Stimulated activated naive CD4-positive, alpha-beta T cell (primary cell): Measurements from ENCODE around the gene RAB20.
"Not testable (repeated sequence)": the region's sequence is repeated elsewhere in the genome, so short reads cannot be mapped to it uniquely, and the experiment has no call there.

ENCODE experiments used
- DNase-seq, 6 experiments: peaks; one replicate each; lab custom pipeline; 2025; lab: John Stamatoyannopoulos, UW

The RAB20 gene

DNA sequence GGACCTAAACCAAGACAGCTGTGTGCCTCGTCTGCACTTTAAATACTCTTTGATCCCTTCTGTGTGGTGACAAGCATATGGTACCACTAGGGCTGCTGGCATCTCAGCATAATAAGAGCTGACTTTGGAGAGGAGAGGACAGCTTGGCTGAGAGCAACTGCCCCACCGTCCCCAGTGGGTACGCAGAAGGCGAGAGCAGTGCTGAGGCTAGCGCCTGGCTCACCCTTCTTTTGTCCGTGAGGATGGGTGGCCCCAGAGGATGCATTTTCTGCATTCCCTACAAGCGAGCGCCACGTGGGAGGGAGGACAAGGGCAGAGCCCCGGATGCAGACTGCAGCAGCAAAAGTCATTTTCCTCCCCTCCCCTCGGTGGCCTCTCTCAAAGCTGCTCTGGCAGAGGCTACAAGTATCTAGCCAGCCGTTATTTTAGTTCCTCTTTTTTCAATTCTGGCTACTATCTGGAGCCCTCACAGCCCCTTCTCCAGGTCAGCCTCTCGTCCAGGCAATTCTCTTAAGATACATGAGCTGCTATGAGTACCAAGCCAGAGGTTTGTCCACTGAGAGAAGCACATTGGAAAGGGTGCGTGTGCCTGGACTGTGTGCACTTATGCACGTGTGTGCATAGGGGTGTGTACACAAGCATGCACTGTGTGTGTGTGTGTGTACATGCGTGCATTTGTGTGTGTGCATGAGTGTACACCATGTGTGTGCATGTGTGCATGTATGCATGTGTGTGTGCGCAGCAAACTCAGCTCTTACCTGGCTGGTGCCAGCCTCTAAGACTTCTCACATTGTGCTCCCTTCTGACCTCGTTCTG lies 51.3 kb downstream of the RAB20 start:
- DNase-seq: no peak

DNA sequence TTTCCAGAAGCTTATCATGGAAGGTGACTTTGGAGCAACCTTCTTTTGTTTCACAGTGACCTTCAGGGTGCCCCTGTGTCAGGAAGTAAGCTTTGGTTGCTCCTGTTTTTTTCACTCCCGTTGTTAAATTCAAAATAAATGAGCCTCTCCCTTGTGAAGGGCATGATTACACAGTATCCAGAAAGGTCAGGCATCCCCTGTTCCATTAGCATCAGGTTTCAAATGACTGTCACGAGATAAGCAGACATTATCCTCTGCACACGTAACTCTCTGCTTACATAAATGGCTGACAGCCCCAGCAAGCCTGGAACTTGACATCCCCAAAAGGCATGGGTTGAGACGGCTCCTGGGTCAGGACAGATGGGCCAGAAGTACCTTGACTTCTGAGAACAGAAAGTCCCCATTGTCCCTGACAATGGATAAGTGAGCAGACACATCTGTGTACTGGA lies 52.0 kb downstream of the RAB20 start:
- DNase-seq: no peak

DNA sequence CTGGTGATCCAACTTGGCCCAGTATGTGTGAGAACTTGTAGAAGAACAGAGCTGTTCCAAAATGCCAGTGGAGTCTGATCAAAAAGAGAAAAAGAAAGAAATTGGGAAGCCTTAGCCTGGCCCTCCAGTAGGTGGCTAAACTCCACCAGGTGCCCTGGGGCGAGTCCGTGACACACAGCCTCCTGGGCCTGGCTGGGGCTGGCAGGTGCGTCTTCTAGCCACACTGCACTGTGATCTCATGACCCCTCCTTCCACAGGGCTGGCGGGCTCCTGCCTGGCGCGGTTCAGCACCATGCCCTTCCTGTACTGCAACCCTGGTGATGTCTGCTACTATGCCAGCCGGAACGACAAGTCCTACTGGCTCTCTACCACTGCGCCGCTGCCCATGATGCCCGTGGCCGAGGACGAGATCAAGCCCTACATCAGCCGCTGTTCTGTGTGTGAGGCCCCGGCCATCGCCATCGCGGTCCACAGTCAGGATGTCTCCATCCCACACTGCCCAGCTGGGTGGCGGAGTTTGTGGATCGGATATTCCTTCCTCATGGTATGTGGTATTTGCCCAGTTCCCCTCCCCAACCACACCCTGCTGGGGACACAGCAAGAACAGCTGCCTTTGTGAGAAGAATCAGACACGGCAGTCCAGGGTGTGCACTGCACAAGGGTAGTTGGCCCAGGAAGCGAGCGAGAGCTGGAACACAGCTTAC lies 53.7 kb downstream of the RAB20 start:
- no peak for DNase-seq

DNA sequence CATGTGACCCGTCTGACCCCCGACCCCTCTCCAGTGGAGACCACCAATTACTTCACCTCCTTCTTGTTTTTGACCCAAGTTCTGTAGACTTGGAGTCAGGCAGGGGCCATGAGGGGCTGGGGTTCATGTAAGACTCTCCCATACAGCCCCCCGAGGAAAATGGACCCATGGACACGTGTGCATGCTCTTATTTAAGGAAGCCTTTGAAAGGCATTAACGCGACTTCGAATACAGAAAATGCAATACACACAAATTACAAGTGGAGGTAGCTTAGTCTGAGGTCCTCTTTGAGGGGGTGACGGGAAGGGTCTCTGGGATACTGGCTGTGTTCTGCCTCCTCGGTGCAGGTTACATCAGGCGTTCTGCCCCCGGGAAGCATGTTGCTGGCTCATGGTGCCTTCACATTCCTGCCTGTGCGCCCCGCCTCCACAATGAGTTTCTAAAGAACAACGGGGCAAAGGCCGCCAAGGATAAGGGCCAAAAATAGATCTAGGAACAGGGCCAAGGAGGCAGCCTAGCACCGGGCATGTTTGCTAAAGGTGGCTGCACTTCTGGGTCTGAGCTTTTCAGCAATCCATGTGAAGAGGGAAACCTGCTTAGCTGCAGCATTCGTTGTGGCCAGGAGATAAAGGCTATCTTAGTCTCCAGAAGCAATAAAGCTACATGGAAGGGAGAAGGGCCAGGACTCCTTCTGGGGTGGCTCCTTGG lies 54.5 kb downstream of the RAB20 start:
- no peak for DNase-seq

DNA sequence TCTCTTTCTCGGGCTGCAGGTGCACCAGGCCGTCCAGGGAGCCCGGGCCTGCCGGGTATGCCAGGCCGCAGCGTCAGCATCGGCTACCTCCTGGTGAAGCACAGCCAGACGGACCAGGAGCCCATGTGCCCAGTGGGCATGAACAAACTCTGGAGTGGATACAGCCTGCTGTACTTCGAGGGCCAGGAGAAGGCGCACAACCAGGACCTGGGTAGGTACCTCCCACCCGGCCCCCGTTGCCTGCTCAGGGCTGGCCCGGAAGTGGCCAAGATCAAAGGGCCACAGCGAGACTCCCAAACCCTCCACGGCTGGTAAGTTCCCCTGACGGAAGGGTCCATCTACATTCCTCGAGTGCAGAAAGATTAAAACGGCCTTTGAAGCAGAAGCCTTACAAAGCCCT lies 55.1 kb downstream of the RAB20 start:
- no peak for DNase-seq

DNA sequence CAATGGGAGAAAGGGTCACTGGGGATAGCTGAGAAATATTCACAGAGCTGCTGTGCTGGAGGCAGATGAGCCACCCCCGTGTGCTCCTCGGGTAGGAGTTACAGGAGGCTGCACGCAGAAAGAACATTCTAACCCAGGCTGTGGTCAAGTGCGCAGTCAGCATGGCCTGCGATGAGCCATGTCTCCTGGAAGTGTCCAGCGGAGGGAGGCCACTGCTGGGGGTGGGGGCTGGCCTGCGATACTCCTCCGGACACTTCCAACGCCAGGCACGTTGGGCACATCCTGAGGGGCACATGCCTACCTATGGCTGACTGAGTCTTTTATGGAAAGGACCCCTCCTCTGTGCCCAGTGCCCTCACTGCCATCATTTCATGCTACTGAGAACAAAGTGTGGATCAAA lies 55.9 kb downstream of the RAB20 start:
- no peak for DNase-seq

DNA sequence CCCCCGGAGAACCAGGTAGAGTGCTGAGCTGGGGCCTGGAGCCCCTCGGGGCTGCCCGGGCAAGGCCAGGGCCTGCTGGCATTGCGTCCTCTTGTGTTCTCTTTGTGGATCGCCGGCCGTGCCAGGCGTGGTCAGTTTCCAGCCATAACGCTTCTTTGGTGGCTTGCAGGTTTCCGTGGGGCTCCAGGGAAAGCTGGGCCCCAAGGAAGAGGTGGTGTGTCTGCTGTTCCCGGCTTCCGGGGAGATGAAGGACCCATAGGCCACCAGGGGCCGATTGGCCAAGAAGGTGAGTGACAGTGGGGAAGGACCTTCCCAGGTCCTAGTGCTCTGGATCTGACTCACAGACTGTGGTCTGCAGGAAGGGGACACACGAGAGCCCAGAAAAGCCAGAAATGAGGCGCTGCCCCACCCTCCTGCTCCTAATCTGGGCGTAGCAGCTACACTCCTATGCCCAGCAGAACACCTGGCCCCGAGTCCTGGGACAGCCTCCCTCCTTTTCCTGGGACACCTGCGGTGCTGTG lies 57.5 kb downstream of the RAB20 start:
- no peak for DNase-seq

DNA sequence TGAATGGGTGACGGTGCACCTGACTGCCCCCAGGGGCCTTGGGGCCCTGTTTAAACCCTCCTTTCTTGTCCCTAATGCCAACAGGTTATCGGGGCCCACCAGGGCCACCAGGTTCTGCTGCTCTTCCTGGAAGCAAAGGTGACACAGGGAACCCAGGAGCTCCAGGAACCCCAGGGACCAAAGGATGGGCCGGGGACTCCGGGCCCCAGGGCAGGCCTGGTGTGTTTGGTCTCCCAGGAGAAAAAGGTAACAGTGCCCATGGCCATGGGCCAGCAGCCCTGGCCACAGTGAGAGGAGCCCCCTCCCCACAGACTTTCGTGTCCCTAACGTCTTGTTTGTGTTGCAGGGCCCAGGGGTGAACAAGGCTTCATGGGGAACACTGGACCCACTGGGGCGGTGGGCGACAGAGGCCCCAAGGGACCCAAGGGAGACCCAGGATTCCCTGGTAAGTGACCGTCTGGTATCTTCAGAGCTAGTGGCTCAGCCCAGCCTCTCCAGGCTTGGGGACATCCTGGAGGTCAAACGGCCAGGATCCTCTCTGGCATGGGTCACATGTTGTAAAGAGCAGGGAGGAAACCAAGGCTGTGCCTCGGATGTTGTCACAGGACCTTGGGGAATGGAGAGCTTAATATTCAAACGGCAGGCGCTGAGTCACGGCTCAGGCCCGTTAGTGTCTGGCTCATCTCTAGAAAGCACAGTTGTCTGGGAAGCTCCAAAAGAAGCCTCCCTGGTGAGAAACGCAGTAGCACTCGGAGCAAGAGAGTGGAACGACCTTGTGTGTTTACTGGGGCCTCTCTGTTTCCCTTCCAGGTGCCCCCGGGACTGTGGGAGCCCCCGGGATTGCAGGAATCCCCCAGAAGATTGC lies 58.3 kb downstream of the RAB20 start:
- no peak for DNase-seq

DNA sequence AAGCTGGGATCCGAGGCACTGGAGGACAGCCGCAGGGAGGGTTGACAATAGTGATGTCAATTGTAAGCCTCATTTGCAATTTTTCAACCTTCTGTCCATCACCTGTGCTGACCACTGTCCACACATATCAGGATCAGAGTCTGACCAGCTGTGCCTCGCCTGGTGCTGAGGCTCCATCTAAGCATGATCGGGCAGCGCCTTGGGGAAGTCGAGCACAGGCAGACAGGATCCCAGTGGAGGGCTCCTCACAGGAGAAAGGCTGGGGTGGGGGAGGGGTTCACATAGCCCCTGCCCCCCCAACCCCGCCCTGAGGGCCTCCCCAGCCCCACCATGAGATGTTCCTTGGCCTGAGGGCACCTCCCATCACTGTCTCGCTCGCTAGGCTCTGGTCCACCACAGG lies 60.3 kb downstream of the RAB20 start:
- no peak for DNase-seq

DNA sequence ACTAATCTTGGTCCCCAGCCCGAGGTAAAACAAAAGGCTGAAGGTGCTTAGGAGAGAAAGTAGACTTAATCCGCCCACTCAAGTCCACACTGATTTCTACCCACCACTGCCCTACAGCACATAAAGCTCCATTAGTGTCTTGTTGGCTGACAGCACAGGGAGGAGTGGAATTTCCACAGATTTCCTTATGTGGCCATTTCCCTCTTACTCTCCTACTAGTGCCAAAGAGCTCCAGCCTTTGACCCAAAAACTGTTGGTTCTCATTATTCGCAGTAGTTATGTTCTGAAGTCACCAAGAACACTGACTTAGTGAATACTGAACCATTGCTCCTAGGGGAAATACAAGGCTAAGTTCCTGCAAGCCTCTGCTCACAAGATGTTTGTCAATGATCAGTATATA lies 61.2 kb downstream of the RAB20 start:
- no peak for DNase-seq

DNA sequence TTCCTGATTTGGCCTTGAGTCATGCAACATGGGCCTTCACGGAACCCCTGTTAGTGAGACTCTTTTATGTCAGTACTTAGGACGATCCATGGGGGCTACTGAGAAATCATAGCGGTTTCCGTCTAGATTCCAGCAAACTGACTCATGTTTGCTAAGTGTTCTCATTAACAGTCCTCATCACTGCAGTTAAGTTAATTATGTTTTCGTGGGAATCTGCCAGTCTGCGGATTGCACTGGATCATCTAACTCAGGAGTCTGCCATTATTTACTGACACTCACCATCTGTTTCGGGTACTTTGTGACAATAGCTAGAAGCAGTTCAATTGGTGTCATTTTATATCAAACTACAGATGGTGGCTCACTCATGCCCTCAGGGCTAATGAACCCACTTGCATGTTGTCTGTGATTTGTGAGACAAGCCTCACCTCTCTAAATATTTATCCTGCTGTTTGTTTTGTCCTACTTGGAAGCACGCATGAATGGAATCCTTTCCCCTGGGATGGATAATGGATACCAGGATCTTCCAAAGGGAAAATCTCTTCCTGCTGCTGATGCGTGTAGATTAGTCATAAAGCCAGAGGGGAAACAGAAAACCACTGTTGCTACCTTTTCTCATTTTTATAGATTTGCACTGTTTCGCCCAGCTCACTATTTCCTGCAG lies 61.8 kb downstream of the RAB20 start:
- DNase-seq: no peak

DNA sequence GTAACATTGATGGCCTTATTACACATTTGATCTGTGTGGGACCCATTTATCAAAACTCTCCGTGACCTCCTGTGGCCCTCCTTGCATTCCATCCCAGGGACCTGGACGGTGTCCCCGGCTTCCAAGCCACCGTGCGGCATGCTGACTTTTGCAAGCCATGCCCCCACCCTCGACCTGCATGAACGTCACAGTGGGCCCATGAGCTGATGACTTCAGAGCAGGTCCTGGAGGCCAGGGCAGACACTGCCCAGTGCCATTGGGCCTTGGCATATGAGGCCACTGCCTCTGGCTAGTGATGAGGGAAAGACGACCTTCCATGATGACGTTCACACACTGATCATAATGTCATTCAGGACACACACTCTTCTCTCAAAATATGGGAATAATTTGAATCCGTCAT lies 62.8 kb downstream of the RAB20 start:
- DNase-seq: no peak

DNA sequence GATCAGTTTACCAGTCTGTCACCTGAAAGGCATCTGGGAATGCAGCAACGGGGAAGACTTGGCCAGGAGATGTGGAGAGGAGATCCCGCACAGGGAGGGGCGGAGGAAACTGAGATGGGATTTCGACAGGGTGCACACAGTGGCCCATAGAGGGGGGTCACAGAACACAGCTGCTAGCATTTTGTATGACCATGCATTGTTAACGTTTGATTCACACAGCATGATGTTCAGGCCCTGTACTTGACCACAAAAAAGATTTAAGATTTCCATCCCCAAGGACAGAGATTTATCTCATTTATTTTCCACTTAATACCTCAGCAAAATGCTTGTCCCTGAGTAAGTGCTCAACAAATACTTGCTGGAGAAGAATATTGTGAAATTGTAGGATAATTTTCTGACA lies 63.2 kb downstream of the RAB20 start:
- DNase-seq: no peak

DNA sequence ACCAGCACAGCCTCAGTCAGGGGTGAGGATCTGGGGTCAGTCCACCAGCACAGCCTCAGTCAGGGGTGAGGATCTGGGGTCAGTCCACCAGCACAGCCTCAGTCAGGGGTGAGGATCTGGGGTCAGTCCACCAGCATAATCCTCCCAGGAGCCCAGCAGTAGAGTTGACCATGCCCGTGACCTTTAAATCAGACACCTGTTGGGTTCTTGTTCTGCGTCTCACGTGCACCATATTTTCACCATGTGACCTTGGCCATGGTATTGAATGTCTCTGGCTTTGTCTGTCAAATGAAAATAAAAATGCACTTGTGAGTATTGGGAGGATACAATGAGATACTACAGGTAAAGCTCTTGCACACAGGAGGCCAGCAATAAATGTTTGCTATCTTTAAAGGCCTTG lies 63.6 kb downstream of the RAB20 start:
- not testable (repeated sequence) for DNase-seq

DNA sequence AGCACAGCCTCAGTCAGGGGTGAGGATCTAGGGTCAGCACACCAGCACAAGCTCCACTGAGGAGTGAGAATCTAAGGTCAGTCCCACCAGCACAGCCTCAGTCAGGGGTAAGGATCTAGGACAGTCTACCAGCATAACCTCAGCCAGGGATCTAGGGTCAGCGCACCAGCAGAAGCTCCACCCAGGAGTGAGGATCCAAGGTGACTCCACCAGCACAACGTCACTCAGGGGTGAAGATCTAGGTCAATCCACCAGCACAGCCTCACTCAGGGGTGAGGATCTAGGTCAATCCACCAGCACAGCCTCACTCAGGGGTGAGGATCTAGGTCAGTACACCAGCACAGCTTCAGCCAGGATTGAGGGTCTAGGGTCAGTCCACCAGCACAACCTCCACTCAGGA lies 64.5 kb downstream of the RAB20 start:
- no peak for DNase-seq

DNA sequence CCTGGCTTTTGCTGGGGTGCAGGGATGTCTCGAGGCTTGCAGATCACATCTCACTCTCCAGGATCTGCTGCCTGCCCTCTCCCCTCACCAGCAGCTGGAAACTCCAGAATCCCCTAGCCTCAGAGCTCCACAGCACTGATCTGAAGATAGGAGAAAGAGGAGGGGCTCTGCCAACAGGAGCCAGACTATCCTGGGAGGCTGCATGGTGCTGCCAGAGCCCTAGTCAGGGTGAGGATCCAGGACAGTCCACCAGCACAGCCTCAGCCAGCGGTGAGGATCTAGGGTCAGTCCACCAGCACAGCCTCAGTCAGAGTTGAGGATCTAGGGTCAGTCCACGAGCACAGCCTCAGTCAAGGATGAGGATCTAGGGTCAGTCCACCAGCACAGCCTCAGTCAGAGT lies 65.2 kb downstream of the RAB20 start:
- DNase-seq: no peak

DNA sequence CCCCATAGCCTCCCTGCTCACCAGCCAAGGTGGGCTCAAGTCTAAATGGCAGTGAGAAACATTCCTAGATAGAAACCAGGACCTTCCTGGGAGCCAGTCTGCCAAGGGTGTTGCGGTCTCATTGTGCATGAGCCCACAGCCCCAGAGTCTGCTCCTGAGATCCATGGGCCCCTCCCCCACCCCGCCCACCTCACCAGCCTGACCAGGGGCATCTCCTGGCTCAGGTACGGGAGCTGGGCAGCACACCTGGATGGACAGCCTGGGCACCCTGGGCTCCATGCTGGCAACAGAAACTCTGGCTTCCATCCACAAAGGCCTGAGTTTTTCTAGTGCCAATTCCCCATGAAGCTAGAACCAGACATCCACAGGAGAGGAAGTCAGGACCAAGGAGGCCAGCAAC lies 65.6 kb downstream of the RAB20 start:
- no peak for DNase-seq

DNA sequence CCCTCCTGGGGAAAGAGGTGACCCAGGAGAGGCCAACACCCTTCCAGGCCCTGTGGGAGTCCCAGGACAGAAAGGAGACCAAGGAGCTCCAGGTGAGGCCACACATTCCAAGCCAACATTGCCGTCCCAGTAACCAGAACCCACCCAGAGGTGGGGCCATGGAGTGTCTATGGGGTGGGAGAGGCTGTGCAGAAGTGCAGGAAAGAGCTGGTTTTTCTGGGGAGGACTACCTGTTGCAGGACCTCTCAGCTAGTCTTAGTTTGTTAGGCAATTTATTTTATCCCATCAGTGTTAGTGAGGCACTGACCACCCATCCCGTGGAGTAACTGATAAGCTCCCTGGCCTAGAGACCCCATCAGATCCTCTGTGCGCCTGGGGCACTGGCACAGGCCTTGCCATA lies 66.1 kb downstream of the RAB20 start:
- no peak for DNase-seq

DNA sequence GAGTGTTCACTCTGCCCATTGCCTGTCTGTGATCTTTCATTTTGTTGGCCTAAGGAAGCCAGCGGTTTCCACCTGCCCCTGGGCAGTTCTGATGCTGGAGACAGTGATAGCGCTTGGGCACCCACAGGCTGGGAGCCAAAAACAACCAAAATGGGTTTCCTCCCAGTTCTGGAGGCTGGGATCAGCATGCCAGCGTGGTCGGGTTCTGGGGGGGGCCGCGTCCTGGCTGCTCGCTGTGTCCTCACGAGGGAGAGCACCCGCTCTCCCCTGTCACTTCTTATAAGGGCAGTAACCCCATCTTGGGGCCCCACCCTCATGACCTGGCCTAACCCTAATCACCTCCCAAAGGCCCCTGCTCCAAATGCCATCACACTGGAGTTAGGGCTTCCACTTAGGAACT lies 67.9 kb downstream of the RAB20 start:
- DNase-seq: no peak

DNA sequence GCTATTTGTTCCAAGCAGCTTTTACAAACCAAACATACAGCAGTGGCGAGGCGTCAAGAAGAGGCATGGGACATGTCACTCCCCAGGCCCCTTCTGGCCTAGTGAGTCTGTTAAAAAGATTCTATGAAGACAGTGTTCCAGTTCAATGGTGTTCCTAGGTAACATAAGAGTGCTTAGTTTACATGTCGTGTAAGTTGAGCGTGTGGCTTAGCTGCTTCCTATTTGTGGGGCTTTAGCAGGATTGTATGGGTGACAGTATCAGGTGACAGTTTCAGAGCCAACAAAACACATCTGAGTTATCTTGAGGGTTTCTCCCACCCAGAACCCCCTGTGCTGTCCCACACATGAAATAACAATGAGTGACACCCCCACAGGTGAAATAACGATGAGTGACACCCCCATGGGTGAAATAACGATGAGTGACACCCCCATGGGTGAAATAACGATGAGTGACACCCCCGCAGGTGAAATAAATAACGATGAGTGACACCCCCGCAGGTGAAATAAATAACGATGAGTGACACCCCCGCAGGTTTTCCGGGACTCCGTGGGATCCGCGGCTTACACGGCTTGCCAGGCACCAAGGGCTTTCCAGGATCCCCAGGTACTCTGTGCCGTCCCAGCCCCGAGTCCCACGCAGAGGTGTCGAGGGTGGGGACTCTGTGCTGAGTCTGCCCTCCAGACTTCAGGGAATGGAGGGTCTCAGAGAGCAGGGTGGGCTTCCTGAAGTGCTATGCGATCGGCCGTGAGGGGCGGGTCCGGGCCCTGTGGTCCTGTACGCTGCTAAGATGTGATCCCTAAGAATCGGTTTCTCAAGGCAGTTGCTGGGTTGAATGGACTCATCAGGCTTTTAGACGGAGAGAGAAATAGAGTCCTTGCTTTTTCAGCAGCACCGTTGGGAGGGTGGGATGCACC lies 68.6 kb downstream of the RAB20 start:
- no peak for DNase-seq
